ENCODE results near the gene FER.
A peak's percentile ranks its signal among the peaks of the same experiment; 100 is the strongest.

Gene FER

DNA sequence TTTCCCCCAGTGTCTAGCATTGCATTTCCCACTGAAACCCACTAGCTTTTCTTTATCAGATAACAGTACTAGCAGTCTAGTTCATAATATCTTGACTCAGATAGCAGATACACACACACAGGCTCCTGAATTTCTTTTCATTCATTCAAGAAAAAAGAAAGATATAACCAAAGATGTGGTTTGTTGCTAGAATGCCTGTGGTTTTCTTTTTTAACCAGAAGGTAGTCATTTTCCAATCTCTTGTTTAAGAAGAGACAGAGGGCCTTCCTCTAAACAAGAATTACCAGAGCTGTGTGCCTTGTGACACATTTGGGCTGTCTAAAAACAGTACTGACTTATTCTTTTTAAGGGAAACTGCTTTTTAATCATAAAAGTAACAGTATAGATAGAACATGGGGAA is 494.8 kb downstream of the FER start:
- DNase-seq (ENCODE audit: low read depth, low spot score), result peak; percentile 42

DNA sequence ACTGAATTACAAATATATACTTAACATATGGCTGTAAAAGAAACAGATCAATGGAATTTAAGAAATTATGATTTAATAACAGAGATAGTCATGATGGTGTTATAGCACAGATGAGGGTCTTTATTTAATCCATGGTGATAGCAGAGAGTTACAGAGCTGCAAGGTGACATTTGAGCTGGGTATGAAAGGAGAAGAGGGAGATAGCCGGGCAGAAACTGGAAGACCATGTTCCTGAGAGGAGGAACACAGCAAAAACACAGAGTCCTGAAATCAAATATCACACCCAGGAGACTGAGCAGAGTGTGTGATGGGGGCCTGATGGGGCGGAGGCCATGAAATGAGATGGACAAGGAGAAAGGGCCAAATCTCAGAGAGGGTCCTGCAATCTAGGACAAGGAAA is 498.7 kb downstream of the FER start:
- DNase-seq (ENCODE audit: low read depth, low spot score), result no peak

Measured in astrocyte of the hippocampus (primary cell).